Peyer's patch (tissue), 4 donors: ENCODE data around the gene KLHL13. TPM values are rescaled to one million over a fixed set of nuclear protein-coding genes. Genes with fewer than 3 reads are reported as not detected.

Experiments
- DNase-seq, 3 donors: peaks; one replicate each; pipeline ENCODE4 v3.0.0-alpha.2; 2017 to 2019
- H3K27ac ChIP-seq, 4 donors: fragments of 200-600 bp; sonication (generic); one replicate each; pipeline ENCODE4 v1.5.1; 2016 to 2019
- H3K27me3 ChIP-seq, 2 donors: fragments of 200-600 bp; sonication (generic); one replicate each; pipeline ENCODE4 v1.5.1; 2019
- H3K36me3 ChIP-seq, 3 donors: fragments of 200-600 bp; sonication (generic); one replicate each; pipeline ENCODE4 v1.5.1; 2016 to 2019
- H3K4me1 ChIP-seq, 4 donors: fragments of 200-600 bp; sonication (generic); one replicate each; pipeline ENCODE4 v1.5.1; 2016 to 2019
- H3K4me3 ChIP-seq, 4 donors: fragments of 200-600 bp; sonication (generic); 1 replicate in 3 of 4; 2 replicates in 1 of 4; pipeline ENCODE4 v1.5.1; 2016 to 2019; ENCODE audit warnings: mild to moderate bottlenecking in 1 of 4
- H3K9me3 ChIP-seq, 4 donors: fragments of 200-600 bp; sonication (generic); one replicate each; pipeline ENCODE4 v1.5.1; 2016 to 2019; ENCODE audit warnings: mild to moderate bottlenecking in 1 of 4
- POLR2A ChIP-seq, 2 donors: fragments of 450-650 bp; IDR thresholded peaks; one replicate each; pipeline ENCODE4 v1.5.1; 2017; ENCODE audit warnings: antibody characterized with exemption in 2 of 2, mild to moderate bottlenecking in 2 of 2, moderate library complexity in 2 of 2
- small RNA-seq, 2 donors: library from RNA; depleted of rRNA; stranded (forward); fragments of <200 nt; gene quantifications; one replicate each; pipeline ENCODE3, GENCODE V24; 2016
- total RNA-seq, 4 donors: library from RNA; depleted of rRNA; stranded (reverse); fragments of >200 nt; gene quantifications; one replicate each; pipeline ENCODE4 v1.1.0, GENCODE V29; 2016
- TF ChIP-seq, protein P1 (sequence below), 6 experiments: fragments of 450-650 bp in 4 of 6; fragments of 200-600 bp in 2 of 6; sonication (generic) in 1 of 6; IDR thresholded peaks; one replicate each; pipeline ENCODE4 v1.5.1; 2017 to 2019; ENCODE audit warnings: antibody characterized with exemption in 6 of 6, mild to moderate bottlenecking in 3 of 6, moderate library complexity in 1 of 6

KLHL13 gene
- total RNA-seq, 4 donors from 2014 or later: 4.0 to 14.0 (median 8.1) TPM

DNA sequence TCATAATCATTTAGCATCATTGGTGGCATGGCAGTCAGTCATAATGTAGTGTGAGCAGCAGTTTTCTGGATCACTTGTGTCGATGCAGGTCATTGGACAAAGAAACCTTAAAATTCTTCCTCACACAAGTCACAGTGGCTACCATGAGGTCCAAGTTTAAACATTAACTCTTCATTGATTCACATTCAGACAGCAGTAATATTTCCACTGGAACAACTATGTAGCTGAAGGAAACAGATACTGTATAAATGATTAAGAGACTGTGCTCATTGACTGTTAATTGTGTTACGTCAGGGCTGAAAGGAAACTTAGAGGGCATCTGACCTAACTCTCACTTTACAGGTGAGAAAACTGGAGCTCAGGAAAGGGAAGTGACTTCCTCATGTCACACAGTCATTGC, 261.8 kb downstream of the KLHL13 start:
- TF ChIP-seq POLR2A (IDR thresholded peaks at IDR 0.05): no peak
- TF ChIP-seq, protein P1, sequence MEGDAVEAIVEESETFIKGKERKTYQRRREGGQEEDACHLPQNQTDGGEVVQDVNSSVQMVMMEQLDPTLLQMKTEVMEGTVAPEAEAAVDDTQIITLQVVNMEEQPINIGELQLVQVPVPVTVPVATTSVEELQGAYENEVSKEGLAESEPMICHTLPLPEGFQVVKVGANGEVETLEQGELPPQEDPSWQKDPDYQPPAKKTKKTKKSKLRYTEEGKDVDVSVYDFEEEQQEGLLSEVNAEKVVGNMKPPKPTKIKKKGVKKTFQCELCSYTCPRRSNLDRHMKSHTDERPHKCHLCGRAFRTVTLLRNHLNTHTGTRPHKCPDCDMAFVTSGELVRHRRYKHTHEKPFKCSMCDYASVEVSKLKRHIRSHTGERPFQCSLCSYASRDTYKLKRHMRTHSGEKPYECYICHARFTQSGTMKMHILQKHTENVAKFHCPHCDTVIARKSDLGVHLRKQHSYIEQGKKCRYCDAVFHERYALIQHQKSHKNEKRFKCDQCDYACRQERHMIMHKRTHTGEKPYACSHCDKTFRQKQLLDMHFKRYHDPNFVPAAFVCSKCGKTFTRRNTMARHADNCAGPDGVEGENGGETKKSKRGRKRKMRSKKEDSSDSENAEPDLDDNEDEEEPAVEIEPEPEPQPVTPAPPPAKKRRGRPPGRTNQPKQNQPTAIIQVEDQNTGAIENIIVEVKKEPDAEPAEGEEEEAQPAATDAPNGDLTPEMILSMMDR (IDR thresholded peaks at IDR 0.05): no peak
- Histone ChIP-seq H3K27ac (no peak overlapping the region), H3K27me3 (no peaks in the 10 kb centered on the region), H3K4me1 (no peaks in the 10 kb centered on the region), H3K36me3 (no peaks in the 10 kb centered on the region), H3K4me3 (no peak overlapping the region), H3K9me3 (no peaks in the 10 kb centered on the region)
- DNase-seq: no peak

DNA sequence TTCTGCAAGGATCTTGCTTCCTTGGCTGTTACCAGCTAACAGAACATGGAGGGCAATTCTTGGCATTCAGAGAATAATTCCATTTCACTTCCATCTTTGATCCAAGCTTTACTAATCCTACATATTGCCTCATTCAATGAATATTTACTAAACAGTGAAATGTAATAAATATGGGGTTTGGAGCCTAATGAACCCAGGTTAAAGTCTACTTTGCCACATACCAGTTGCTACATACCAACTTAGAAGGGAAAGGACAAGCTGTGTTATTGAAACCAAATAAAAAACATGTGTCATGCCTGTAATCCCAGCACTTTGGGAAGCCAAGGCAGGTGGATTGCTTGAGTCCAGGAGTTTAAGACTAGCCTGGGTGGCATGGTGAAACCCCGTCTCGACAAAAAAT, 265.6 kb downstream of the KLHL13 start:
- Histone ChIP-seq H3K9me3 (no peaks in the 10 kb centered on the region), H3K4me3 (no peak overlapping the region), H3K4me1 (no peaks in the 10 kb centered on the region), H3K36me3 (no peaks in the 10 kb centered on the region), H3K27ac (no peak overlapping the region), H3K27me3 (no peaks in the 10 kb centered on the region)
- no peak for TF ChIP-seq POLR2A (IDR thresholded peaks at IDR 0.05)
- TF ChIP-seq, protein P1 (IDR thresholded peaks at IDR 0.05): no peak
- no peak for DNase-seq

Small RNAs within 50 kb of the gene (small RNA-seq; reads per million reads assigned to genes)
- gene RF00019 (0 reads per million in 2 donors), gene TUBB4BP3 (0 reads per million in 2 donors)

Other genes starting within 250 kb of the KLHL13 start
- gene WDR44, start 229.3 kb upstream of the KLHL13 start, total RNA-seq: 10 to 100 TPM; 11.8 to 35.5 (median 18.6) TPM